ENCODE results near the gene ERBB4.

ERBB4 gene

GRCh38 chr2:211898702-211899101, 639.9 kb downstream of the ERBB4 start:
- DNase-seq (ENCODE audit: insufficient read length, low spot score), result no peak
- TF ChIP-seq POLR2A (IDR thresholded peaks at IDR 0.05; ENCODE audit: low read depth, low read length), result no peak
- no peak for FAIRE-seq

DNA sequence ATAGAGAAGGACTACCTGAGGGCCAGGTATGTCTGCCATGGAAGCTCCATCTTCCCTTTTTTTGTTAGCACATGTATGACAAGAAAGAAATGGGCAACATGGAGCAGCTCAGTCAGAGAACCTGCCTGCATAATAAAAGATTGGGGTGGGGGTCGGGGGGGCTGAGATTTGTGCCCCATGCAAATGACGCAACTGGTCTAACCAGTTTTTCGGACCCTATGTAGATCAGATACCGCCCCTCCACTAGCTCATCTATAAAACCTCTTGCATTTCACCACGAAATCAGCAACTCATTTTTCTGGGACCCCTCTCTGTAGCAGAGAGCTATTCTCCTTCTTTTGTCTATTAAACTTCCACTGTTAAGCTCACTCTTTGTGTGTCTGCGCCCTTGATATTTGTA, 657.2 kb downstream of the ERBB4 start:
- FAIRE-seq (no peak), DNase-seq (ENCODE audit: insufficient read length, low spot score) (no peak)
- TF ChIP-seq POLR2A (IDR thresholded peaks at IDR 0.05; ENCODE audit: low read depth, low read length), result no peak

DNA sequence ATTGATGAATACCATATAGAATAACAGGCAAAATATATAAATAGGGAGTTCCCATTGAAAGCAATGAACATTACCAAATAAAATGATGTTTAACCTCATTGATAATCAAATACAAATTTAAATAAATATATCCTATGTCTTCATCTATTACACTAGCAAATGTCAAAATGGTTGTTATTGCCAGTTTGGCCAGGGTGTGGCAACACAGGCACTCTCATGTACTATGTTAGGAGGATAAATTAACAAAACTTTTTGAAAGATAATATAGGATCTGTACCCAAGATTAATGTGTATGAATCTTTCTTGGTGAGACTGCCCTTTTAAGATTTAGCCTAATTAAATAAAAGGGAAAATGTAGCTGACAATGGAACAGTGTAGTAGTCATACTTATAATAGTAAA, 659.3 kb downstream of the ERBB4 start:
- DNase-seq (ENCODE audit: insufficient read length, low spot score), result no peak
- TF ChIP-seq POLR2A (IDR thresholded peaks at IDR 0.05; ENCODE audit: low read depth, low read length), result no peak
- no peak for FAIRE-seq

GRCh38 chr2:211877061-211877460, 661.5 kb downstream of the ERBB4 start:
- TF ChIP-seq POLR2A (IDR thresholded peaks at IDR 0.05; ENCODE audit: low read depth, low read length), result no peak
- no peak for DNase-seq (ENCODE audit: insufficient read length, low spot score)
- no peak for FAIRE-seq

DNA sequence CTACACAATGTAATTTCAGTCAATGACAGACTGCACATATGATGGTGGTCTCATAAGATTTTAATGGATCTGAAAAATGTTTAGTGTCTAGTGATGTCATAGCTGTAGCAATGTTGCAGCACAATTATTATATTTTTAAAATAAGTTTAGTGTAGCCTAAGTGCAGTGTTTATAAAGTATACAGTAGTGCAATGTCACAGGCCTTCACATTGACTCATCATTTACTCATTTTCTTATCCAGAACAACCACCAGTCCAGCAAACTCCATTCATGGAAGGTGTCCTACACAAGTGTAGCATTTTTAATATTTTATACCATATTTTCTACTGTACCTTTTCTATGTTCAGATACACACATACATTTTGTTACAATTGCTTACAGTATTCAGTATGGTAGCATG, 663.1 kb downstream of the ERBB4 start:
- FAIRE-seq, result no peak
- DNase-seq (ENCODE audit: insufficient read length, low spot score), result no peak
- no peak for TF ChIP-seq POLR2A (IDR thresholded peaks at IDR 0.05; ENCODE audit: low read depth, low read length)

DNA sequence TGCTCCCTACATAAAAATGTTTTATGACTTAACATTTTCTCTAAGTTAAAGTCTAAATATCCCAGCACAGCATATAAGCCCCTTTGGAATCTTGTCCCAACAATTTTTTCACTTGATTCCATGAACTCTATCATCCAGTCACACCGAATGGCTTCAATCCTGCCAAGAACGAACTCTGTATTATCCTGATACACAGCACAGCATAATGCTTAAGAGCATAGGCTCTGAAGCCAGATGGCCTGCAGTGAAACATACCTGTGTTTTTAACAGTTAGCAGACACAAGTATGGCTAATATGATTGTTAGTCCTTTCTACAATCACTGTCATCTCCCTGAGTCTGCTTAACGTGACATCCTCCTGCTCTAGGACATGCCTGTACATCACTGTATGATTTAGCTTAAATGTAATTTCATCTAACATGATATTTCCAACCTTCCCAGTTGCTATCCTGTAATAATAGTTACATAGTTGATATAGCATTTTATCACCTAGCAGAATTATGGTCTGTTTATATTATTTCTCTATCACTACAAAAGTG, 669.5 kb downstream of the ERBB4 start:
- no peak for TF ChIP-seq POLR2A (IDR thresholded peaks at IDR 0.05; ENCODE audit: low read depth, low read length)
- DNase-seq (ENCODE audit: insufficient read length, low spot score) (no peak), FAIRE-seq (no peak)

DNA sequence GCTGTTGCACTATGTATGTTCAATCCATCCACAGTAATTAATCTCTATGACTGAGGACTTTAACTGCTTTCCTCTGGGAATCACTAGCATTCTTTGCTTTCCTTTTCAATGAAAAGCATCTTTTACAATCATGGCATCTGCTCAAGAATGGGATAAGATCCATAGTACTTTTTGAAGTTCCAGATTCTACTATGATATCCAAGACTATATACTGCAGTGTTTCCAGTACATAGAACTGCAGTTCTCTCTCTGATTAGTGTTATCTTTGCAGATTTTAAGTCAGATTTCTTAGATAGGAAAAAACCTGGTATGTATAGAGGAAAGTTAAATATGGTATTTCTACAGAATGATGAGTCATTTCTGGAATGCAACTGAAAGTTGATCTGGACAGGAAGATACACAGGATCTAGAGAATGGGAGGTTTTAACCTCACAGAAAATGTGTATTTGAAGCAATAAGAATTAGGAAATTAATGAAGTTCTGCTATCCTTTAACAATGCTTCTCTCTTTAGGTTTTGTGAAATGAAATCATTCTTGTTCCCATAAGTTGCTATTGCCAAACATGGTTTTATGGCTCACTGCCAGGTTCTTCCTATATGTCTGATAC, 670.7 kb downstream of the ERBB4 start:
- no peak for TF ChIP-seq POLR2A (IDR thresholded peaks at IDR 0.05; ENCODE audit: low read depth, low read length)
- FAIRE-seq (peak; percentile 89), DNase-seq (ENCODE audit: insufficient read length, low spot score) (no peak)

DNA sequence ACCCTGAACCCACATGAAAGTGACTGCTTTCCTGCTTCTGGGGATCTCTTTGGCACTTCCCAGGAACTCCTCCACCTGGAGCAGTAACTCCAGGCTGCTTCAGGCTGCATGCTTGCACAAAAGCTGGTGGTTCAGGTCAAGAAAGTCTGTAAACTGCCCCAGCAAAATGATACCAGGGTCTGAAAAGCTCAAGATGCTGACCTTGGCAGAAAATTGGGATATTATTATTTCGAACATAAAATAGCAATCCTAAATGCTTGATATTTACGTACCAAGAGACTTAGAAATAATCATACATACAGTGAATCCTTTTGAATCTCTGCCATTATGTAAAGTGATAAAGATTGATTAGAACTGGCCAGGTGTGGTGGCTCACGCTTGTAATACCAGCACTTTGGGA, 674.3 kb downstream of the ERBB4 start:
- TF ChIP-seq POLR2A (IDR thresholded peaks at IDR 0.05; ENCODE audit: low read depth, low read length), result no peak
- no peak for DNase-seq (ENCODE audit: insufficient read length, low spot score)
- FAIRE-seq, result no peak

GRCh38 chr2:211860224-211860623, 678.4 kb downstream of the ERBB4 start:
- no peak for FAIRE-seq
- no peak for TF ChIP-seq POLR2A (IDR thresholded peaks at IDR 0.05; ENCODE audit: low read depth, low read length)
- DNase-seq (ENCODE audit: insufficient read length, low spot score), result no peak

DNA sequence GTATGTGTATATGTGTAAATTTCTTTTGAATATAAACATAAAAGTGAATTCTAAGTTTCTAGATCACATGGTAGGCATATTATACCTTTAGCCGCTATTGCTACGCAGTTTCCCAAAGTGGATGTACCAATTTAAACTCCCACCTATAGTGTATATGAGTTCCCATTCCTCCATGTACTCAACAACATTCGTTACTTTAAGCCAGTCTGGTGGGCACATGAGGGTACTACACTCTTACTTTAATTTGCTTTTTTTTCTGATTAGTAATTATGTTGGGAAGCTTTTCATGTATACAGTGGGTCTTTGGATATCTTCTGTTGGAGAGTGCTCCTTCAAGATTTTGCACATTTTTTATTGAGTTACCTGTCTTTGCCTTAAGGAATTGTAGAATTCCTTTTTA, 683.8 kb downstream of the ERBB4 start:
- no peak for TF ChIP-seq POLR2A (IDR thresholded peaks at IDR 0.05; ENCODE audit: low read depth, low read length)
- FAIRE-seq (no peak), DNase-seq (ENCODE audit: insufficient read length, low spot score) (no peak)

DNA sequence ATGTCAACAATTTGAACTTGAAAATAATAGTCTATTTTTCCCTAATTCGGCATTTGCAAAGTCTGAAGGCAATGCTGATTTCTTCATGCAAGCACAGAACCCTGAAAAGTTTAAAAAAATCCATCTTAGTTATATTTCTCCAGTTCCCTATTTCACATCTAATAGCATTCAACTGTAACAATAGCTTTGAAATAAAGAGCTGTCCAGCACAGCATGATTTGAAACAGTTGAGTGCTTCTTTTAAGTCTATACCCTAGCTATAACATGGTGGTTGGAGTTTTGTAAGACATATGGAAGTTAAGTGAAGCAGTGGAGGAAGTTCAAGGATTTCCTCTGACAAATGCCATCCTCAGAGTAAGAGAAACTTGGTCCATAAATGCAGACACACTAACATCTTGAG, 691.9 kb downstream of the ERBB4 start:
- peak; percentile 41 for FAIRE-seq
- no peak for TF ChIP-seq POLR2A (IDR thresholded peaks at IDR 0.05; ENCODE audit: low read depth, low read length)
- DNase-seq (ENCODE audit: insufficient read length, low spot score), result no peak

- TF ChIP-seq POLR2A (IDR thresholded peaks at IDR 0.05; ENCODE audit: low read depth, low read length), result no peak
- no peak for FAIRE-seq
- no peak for DNase-seq (ENCODE audit: insufficient read length, low spot score)
Observed at GRCh38 chr2:211846036-211846400, 692.6 kb downstream of the ERBB4 start.

- no peak for DNase-seq (ENCODE audit: insufficient read length, low spot score)
- TF ChIP-seq POLR2A (IDR thresholded peaks at IDR 0.05; ENCODE audit: low read depth, low read length), result no peak
- FAIRE-seq, result no peak
Observed at GRCh38 chr2:211845338-211846035, 693.1 kb downstream of the ERBB4 start.

GRCh38 chr2:211837706-211838105, 700.9 kb downstream of the ERBB4 start:
- FAIRE-seq, result peak; percentile 11
- no peak for DNase-seq (ENCODE audit: insufficient read length, low spot score)
- TF ChIP-seq POLR2A (IDR thresholded peaks at IDR 0.05; ENCODE audit: low read depth, low read length), result no peak

DNA sequence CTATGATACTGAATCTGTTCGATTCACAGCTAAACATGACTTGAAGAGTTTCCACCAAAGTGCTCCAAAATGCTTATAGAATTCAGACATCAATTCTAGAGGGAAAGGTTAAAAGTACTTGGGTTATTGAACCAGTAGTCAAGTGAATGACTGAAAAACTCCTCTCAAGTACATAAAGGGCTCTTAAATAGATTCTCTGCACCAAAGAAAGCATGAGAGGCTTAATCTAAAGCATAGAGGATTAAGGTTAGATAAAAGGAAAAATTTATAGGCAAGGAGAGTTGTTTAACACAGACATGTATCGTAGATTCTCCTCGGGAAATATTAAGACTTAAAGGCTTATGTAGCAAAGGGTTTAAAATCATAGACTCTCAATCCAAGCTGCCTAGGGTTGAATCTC, 701.4 kb downstream of the ERBB4 start:
- DNase-seq (ENCODE audit: insufficient read length, low spot score) (no peak), FAIRE-seq (no peak)
- no peak for TF ChIP-seq POLR2A (IDR thresholded peaks at IDR 0.05; ENCODE audit: low read depth, low read length)

Data from H54 (cell line).